Measurements from ENCODE around the gene BUD31.
"Not testable (repeated sequence)": the region's sequence is repeated elsewhere in the genome, so short reads cannot be mapped to it uniquely, and the experiment has no call there.

Gene BUD31

DNA sequence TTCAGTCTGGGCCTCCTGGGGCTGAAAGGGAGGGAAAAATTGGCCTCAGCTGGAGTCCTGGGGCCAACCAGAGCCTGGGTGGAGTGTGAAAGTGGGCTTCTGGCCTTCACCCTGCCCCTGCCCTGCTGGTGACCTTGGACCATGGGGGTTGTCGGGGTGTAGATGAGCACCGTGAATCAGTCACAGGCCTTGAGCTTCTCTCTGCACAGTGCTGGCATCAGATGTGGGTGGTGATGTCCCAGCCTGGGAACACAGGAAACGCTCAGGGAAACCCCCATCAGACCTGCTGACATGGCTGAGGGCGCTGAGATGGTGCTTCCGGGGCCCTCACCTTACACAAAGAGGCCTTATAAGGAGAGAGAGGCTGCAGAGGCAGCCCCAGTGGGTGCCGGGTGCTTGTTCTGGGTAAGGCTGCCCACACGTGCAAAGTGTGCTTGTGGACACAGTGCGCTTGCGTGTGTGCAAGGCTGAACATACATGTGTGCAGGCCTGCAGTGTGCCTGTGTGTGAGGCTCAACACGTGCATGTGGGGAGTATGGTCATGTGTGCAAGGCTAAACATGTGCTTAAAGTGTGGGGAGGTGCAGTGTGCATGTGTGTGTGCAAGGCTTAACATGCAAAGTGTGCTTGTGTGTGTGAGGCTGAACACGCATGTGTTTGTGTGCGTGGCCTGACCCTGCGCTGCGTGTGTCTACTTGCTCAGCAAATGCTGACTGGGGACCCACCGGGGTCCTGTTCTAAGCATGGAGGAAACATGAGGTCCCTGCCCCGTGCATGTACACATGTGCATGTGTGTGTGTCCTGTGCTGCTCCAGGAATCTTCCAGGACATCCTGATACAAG lies 27.7 kb upstream of the BUD31 start:
- DNase-seq (ENCODE audit: low spot score) = no peak

DNA sequence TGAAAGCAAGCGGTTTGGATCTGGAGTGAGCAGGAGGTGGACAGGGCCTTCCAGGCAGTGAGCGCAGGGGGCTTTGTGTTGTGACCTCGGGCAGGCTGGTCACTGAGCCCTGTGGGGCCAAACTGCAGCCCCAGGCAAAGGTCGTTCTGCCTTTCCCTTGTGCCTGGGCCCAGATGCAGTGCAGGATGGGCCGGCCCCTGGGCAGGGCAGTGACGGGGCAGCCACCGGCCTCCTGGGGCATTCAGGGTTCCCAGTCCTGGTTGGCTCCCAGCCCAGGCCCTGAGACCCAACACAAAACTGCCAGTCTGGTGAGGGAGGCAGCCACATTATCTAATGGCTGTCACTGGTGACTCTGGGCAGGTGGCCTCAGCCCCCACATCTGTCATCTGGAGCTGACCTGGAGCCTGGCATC lies 27.1 kb upstream of the BUD31 start:
- no peak for DNase-seq (ENCODE audit: low spot score)

DNA sequence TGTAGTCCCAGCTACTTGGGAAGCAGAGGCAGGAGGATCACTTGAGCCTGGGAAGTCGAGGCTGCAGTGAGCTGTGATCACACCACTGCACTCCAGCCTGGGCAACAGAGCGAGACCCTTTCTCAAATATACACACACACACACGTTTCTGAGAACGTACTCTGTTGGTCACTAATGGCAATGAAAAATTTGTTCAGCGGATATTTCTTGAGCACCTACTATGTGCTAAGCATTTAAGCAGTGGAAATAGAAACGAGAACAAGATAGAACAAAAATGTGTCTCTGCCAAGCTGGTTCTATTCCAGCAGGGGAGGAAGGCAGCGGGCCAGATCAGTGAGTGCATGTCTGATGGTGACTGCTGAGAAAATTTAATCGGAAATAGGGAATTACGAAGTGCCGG lies 25.6 kb upstream of the BUD31 start:
- DNase-seq (ENCODE audit: low spot score) = no peak

DNA sequence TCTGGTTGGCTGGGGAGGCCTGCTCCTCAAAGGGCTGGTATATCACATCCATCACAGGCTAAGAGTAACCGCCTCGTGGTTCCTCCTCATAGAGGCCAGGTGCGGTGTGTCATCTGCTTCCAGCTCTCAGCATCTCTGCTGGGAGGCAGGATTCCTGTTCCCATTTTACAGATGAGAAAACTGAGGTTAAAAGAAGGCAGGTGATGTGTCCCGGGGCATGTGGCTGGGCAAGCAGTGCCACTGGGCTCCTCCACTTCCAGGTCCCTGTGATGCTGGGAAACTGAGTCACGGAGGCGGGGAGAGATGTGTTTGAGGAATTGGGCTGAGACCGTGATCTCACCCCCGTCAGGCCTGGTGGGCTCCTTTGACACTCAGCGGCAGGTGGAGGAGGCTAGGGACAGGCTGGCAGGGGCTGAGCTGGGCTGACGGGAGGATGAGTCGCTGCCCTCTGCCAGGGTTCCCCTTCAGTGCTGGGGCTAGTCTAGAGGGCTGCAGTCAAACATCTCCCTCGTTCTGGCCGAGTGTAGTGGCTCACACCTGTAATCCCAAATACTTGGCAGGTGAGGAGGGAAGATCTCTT lies 24.9 kb upstream of the BUD31 start:
- no peak for DNase-seq (ENCODE audit: low spot score)

DNA sequence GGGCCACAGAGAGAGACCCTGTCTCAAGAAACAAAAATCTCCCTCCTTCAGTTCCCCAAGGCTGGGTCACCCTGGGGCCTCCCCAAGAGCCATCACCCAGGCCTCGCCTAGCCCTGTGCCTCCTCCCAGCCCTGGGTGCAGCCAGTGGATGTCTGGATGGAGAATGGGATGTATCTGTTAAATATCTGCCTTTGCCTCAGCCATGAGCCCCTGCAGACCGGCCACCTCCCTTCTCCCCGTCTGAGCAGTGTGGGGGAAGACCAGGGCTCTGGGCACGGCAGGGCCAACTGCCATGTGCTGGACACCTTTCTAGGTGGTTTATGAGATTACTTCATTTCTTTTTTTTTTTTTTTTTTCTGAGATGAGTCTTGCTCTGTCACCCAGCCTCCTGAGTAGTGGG lies 24.2 kb upstream of the BUD31 start:
- no peak for DNase-seq (ENCODE audit: low spot score)

DNA sequence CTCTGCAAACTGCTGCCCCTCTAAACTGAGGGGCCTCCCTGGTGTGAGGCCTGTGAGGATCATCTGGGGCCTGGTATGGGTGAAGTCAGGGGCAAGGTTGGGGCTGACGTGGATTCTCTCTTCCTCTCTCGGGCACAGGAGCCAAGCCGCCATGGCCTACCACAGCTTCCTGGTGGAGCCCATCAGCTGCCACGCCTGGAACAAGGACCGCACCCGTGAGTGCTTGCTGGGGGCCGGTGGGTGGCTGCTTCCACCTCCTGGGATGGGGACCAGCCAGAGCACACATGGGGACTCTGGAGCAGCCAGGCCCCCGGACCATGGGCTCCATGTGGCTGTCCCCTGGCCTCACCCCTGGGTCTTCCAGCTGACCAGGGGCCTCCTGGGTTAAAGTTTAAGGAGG lies 23.2 kb upstream of the BUD31 start:
- DNase-seq (ENCODE audit: low spot score) = no peak

DNA sequence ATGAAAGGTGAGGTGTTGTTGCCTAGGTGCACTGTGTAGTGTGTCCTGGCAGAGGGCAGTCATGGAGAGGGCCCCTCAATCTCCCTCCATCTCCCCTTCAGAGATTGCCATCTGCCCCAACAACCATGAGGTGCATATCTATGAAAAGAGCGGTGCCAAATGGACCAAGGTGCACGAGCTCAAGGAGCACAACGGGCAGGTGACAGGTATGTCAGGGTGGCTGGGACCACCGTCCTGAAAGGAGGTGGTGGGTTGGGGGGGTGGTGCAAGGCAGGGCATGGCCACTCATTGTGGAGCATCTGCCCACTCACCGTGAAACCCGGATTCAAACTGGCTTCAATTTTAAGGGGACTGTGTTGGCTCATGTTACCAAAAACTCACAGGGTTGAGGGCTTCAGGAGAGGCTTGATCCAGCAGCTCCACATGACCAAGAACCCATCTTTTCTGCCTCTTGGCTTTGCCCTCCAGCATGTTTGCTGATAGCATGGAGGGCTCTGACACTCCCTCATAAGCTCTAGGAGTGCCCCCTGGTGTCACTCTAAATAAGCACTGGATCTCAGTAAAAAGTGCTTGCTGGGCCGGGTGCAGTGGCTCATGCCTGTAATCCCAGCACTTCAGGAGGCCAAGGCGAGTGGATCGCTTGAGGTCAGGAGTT lies 22.1 kb upstream of the BUD31 start:
- DNase-seq (ENCODE audit: low spot score) = no peak

DNA sequence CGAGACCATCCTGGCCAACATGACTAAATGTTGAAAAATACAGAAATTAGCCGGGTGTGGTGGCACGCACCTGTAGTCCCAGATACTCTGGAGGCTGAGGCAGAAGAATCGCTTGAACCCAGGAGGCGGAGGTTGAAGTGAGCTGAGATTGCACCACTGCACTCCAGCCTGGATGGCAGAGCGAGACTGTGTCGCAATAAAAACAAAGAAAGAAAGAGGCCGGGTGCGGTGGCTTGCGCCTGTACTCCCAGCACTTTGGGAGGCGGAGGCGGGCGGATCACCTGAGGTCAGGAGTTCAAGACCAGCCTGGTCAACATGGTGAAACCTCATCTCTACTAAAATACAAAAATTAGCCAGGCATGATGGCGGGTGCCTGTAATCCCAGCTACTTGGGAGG lies 21.5 kb upstream of the BUD31 start:
- DNase-seq (ENCODE audit: low spot score) = not testable (repeated sequence)

DNA sequence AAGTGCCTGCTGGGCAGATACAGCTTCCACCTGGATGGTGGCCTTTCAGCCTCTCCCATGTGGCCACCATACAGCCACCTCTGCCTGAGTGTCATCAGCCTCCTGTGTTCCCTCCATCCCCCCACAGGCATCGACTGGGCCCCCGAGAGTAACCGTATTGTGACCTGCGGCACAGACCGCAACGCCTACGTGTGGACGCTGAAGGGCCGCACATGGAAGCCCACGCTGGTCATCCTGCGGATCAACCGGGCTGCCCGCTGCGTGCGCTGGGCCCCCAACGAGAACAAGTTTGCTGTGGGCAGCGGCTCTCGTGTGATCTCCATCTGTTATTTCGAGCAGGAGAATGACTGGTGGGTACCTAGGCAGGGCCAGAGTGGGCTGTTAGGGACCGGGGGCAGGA lies 20.9 kb upstream of the BUD31 start:
- DNase-seq (ENCODE audit: low spot score) = no peak

DNA sequence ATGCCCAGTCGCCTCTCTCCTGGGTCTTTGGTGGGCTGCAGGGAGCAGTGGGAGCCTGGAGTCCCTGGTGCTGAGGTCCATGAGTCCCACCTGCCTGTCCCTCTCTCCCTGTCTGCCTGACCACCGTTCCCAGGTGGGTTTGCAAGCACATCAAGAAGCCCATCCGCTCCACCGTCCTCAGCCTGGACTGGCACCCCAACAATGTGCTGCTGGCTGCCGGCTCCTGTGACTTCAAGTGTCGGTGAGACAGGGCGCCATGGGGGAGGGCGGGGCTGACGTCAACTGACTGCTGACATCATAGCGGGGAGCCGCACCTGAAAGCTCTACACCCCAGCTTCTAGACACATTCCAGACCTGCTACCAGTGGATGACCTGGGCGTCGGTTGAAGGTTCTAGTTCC lies 19.0 kb upstream of the BUD31 start:
- DNase-seq (ENCODE audit: low spot score) = no peak

DNA sequence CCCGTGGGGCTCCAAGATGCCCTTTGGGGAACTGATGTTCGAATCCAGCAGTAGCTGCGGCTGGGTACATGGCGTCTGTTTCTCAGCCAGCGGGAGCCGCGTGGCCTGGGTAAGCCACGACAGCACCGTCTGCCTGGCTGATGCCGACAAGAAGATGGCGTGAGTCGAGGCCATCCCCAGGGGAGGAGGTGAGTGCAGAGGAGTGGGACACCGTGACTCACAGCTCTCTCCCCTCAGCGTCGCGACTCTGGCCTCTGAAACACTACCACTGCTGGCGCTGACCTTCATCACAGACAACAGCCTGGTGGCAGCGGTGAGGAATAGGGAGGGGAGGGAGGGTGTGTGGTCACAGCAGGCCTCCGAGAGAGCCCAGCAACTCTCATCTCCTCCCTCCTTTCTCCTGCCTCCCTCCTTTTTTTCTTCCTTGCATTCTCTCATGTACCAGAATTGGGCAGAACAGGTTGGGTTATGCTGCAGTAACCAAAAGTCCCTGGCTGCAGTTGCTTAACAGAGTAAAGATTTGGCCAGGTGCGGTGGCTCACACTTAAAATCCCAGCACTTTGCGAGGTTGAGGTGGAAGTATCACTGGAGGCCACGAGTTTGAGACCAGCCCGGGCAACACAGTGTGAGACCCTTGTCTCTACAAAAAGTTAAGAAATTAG lies 17.7 kb upstream of the BUD31 start:
- no peak for DNase-seq (ENCODE audit: low spot score)

DNA sequence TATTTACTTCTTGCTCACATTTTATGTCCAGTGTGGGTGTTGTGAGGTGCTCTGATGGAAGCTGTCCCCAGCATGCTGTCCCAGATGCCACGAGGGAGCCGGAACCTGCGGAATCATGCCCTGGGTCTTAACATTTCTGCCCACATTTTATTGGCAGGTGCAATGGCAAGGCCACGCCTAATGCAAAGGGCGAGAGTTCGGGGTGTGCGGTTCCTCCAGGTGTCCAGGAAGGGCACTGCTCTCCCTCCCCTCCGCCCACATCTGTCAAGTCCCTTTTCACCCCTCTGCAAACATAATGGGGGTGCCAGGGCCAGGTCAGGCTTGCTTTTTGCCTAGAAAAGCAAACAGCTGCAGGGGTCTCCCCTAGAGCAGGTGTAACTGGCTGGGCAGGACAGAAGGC lies 16.7 kb upstream of the BUD31 start:
- DNase-seq (ENCODE audit: low spot score) = no peak

DNA sequence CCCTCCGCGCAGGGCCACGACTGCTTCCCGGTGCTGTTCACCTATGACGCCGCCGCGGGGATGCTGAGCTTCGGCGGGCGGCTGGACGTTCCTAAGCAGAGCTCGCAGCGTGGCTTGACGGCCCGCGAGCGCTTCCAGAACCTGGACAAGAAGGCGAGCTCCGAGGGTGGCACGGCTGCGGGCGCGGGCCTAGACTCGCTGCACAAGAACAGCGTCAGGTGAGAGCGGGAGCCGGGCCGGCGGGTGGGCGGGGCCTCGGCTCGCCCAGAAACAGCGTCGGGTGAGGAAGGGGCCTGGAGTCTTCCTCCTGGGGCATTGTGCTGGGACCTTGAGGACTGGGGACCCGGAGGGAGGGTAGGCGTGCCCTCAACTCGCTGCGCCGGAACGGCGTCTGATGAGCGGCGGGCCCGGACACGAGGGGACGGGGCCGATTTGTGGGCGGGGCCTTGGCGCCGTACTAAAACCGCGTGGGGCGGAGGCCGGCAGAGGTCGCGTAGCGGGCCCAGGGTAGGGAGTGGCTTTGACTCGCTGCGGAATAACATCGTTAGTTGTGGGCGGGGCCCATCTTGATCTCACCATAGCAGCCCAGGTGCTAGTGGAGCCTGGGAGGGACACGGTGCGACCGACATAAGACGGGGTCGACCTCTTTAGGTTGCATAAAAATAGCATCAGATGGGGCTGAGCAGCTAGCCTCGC lies 16.0 kb upstream of the BUD31 start:
- DNase-seq (ENCODE audit: low spot score) = peak; percentile 48

DNA sequence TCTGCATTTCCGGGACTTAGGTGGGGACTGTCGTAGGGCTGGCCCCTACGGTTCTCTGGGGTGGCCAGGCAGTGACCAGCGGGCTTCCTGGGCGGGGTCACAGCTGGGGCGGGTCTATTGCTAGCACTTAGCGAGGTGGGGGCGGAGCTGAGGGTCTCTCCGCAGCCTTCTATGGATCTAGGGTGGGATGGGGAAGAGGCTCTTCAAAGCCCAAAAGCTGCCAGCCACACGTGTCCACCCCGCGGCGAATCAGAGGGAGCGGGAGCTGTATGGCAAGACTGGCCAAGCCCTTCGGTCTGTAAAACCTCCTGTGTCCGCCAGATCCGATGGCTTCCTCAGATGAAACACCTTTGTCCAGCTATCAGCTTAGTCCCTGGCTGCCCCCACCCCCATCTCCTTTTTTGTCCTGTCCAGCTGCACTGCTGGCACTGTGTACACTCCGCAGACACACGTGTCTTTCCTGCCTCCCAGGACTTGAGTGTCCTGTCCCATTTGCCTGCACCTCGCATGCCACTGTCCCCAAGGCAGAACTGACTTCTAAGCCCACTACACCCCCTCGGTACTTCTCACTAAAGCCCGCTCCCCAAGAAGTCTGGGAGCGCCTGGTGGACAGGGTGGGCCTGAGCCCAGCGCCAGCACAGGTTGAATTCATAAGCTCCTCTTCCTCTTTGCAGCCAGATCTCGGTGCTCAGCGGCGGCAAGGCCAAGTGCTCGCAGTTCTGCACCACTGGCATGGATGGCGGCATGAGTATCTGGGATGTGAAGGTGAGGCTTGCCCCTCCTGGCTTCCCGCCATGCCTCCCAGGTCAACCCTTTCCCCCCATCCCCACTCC lies 15.2 kb upstream of the BUD31 start:
- DNase-seq (ENCODE audit: low spot score) = no peak

DNA sequence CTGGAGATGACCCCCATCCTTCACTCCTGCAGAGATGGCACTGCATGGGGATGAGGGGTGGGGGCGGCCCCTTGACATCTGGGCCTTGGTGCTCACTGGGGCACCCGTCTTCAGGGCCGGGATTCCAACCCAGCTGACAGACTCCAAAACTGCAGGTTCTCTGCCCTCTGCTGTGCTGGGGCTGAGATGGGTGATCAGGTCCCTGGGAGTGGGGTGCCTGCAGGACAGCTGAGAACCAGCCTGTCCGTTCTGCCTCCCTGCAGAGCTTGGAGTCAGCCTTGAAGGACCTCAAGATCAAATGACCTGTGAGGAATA lies 14.6 kb upstream of the BUD31 start:
- DNase-seq (ENCODE audit: low spot score) = no peak

DNA sequence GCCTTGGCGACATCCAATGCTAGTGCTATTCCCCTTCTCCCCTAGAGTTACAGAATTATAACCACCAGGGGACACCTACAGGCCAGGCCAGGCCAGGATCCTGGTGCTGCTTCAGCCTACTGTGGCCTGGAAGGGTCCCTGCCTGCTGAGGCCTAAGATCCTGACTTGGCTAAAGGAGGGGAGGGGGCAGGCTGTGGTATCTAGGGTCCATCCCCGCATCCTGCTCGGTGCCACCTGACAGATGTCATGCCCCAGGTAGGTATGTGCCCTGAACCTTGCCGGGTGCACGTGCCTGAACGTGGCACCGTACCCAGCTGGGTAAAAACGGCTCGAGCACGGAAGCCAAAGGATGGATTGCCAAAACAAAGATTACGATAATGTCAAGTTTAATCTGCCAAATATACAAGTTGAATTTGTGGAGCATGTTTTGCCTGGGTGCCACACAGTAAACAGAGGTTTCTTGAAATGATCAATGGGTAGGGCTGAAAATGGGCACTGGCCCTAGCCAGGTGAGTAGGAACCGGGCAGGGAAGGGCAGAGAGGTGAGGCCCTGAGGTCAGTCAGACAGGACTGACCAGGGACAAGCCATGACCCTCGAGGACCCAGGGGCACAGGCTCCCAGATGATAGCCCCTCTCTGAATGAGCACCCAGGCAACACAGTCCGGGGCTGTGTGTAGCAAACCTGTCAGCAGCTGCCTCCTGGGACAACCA lies 13.0 kb upstream of the BUD31 start:
- DNase-seq (ENCODE audit: low spot score) = no peak

DNA sequence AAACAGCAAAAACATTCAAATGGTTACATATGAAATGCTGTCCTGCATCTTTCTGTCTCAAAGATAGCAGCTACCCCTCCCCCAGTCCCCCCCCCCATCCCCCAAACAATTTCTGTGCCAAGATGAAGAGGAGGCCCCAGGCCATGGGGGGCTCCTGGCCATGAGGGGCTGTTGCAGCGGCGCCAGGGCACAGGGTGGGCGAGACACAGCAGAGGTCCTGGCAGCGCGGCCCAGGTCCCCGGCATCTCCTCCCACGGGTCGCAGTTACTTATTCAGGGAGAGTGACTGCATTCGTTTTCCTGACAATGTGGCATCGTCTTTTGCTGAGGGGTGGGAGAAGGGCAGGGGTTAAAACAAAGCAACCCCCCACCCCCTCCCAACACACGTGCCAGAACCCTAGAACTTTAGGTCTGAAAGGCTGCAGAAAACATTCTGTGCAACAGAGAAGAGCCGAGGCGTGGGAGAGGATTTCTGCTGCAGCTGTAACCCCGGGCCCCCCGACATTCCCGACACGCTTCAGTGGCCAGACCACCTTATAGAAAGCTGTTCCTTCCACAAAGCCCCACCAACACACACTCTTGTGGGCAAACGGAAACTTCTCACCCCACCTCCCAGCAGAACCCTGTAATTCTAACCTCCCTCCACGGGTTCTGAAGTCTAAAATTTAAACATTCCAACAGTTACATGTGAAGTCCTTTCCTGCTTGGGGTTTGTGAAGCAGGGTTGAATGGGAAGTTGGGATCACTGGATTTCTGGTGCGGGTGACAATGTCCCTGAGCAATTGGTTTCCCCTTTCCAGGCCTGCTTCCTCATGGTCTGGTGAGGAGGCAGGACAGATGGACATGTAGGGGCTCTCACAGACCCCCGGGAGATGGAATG lies 12.1 kb upstream of the BUD31 start:
- no peak for DNase-seq (ENCODE audit: low spot score)

DNA sequence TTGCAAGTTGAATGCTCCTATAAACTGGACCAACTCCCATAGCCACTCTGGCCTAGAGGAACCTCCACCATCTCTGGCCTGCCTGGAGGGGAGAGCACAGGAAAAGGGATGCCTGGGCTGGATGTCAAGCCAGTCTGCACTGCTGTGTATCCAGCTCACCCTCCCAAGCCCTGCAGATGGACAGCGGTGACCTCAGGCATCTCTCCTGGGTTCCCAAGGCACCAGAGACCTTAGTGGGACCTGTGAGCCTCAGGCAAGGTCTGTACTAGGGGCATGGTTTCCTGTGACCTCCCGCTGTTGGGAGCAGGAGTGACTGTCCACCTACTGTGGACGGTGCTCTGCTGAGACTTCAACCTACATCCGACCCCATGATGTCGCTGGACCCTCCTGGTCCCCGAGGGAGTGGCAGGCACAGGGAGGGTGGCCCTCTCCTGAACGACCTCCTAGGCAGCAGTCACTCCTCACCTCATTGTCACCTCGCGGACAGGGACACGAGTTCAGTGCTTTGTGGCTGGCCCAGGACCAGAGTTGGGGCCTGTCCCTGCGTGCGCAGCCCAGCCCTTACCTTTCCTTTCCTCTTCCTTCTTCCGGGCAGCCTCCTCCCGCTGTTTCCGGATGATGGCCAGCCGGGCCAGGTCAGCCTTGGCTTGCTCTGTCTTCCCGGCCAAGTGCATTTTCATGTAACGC lies 11.3 kb upstream of the BUD31 start:
- DNase-seq (ENCODE audit: low spot score) = no peak

DNA sequence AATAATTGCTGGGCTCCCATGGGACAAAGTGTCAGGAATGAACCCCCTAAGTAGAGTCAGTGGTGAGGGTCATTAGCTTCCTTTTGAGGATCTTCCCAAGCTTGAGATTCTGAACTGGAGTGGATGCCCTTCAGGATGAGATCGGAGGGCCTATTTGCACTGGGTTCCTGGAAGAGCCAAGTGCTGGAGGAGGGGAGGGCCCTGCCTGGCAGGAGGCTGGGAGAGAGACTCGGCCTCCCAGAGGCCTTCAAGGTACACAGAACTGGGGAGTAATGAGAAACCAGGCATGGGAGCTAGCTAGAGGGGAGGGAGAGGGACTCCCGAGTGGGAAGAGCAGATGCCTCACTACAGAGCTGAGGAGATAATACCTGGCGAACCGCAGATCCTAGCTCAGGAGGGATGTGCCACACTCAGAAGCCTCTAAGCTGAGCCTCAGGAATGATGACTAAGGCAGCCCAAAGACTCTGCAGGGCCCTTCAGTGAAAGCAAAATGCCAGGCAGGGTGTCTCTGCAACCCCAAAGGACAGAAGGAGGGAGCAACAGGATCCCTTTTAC lies 9.8 kb upstream of the BUD31 start:
- DNase-seq (ENCODE audit: low spot score) = no peak
